HEK293 (cell line): ENCODE data around the gene KLLN.

Source experiments
- CTCF ChIA-PET: fragments of 350-600 bp; formaldehyde crosslinking; extraction: SDS; loops from one replicate; lab custom pipeline; 2021; ENCODE audit warnings: antibody characterized with exemption; lab: Yijun Ruan, JAX
- POLR2A ChIA-PET: fragments of 300-600 bp; formaldehyde crosslinking; extraction: SDS; loops from one replicate; lab custom pipeline; 2020; ENCODE audit warnings: antibody characterized with exemption, inconsistent platforms; lab: Yijun Ruan, JAX
- H3K27ac ChIP-seq: fragments of 200-500 bp; sonication (Bioruptor generic); 2 replicates; pipeline ENCODE4 v1.5.1; 2014; ENCODE audit warnings: low read depth, low read length, control low read depth, inconsistent platforms; ENCODE audit errors: extremely low read depth
- H3K36me3 ChIP-seq, 2 experiments: fragments of 200-500 bp in 1 of 2; sonication (Bioruptor generic) in 1 of 2; 1 replicate in 1 of 2; 2 replicates in 1 of 2; pipeline ENCODE4 v1.5.1; 2014 to 2017; ENCODE audit warnings: inconsistent platforms in 2 of 2, low read length in 2 of 2; ENCODE audit not compliant: control insufficient read depth in 2 of 2, insufficient read depth in 1 of 2
- H3K4me1 ChIP-seq: fragments of 200-500 bp; sonication (Bioruptor generic); 2 replicates; pipeline ENCODE4 v1.5.1; 2014; ENCODE audit warnings: mild to moderate bottlenecking, low read length, inconsistent platforms; ENCODE audit not compliant: control insufficient read depth, insufficient read depth
- H3K4me3 ChIP-seq: 2 replicates; pipeline ENCODE4 v1.5.1; 2011; ENCODE audit warnings: low read depth, mild to moderate bottlenecking, control low read depth, low read length, moderate library complexity
- H3K9me3 ChIP-seq: fragments of 200-500 bp; sonication (Bioruptor generic); 2 replicates; pipeline ENCODE4 v1.5.1; 2014; ENCODE audit warnings: low read depth, low read length, inconsistent platforms; ENCODE audit not compliant: control insufficient read depth, insufficient read depth
- GFI1B ChIP-seq: fragments of 450-650 bp; formaldehyde crosslinking; IDR thresholded peaks from 2 replicates; pipeline ENCODE4 v1.5.1; 2016; ENCODE audit warnings: missing biosample characterization, missing genetic modification characterization
- KLF8 ChIP-seq: fragments of 450-650 bp; formaldehyde crosslinking; IDR thresholded peaks from 2 replicates; pipeline ENCODE4 v1.5.1; 2016; ENCODE audit warnings: missing biosample characterization, missing genetic modification characterization
- PRDM10 ChIP-seq: fragments of 450-650 bp; formaldehyde crosslinking; IDR thresholded peaks from 2 replicates; pipeline ENCODE4 v1.5.1; 2016; ENCODE audit warnings: missing biosample characterization, missing genetic modification characterization
- ZBTB17 ChIP-seq: fragments of 450-650 bp; formaldehyde crosslinking; IDR thresholded peaks from 2 replicates; pipeline ENCODE4 v1.5.1; 2016; ENCODE audit warnings: missing biosample characterization, missing genetic modification characterization
- ZEB2 ChIP-seq: fragments of 450-650 bp; formaldehyde crosslinking; IDR thresholded peaks from 2 replicates; pipeline ENCODE4 v1.5.1; 2016; ENCODE audit warnings: missing biosample characterization, missing genetic modification characterization
- ZFHX2 ChIP-seq: fragments of 450-650 bp; formaldehyde crosslinking; conservative IDR thresholded peaks from 2 replicates; pipeline ENCODE4 v1.5.1; 2016; ENCODE audit warnings: missing biosample characterization, missing genetic modification characterization
- ZNF19 ChIP-seq: fragments of 450-650 bp; formaldehyde crosslinking; IDR thresholded peaks from 2 replicates; pipeline ENCODE4; 2016; ENCODE audit warnings: missing biosample characterization, missing genetic modification characterization, low read depth
- ZNF280C ChIP-seq: fragments of 450-650 bp; formaldehyde crosslinking; IDR thresholded peaks from 2 replicates; pipeline ENCODE4 v1.5.1; 2016; ENCODE audit warnings: missing biosample characterization, missing genetic modification characterization
- ZNF335 ChIP-seq: fragments of 450-650 bp; formaldehyde crosslinking; conservative IDR thresholded peaks from 2 replicates; pipeline ENCODE4 v1.5.1; 2016; ENCODE audit warnings: missing biosample characterization, missing genetic modification characterization
- ZNF366 ChIP-seq: fragments of 450-650 bp; formaldehyde crosslinking; conservative IDR thresholded peaks from 2 replicates; pipeline ENCODE4 v1.5.1; 2016; ENCODE audit warnings: missing biosample characterization, missing genetic modification characterization
- ZNF660 ChIP-seq: fragments of 450-650 bp; IDR thresholded peaks from 2 replicates; pipeline ENCODE4 v1.5.1; 2018; ENCODE audit warnings: missing biosample characterization, mild to moderate bottlenecking, missing genetic modification characterization
- ZSCAN30 ChIP-seq: fragments of 450-650 bp; IDR thresholded peaks from 2 replicates; pipeline ENCODE4 v1.5.1; 2018; ENCODE audit warnings: missing biosample characterization, mild to moderate bottlenecking, missing genetic modification characterization, moderate library complexity
- TF ChIP-seq, protein P1 (sequence below): fragments of 450-650 bp; formaldehyde crosslinking; IDR thresholded peaks from 2 replicates; pipeline ENCODE4 v1.5.1; 2016; ENCODE audit warnings: missing biosample characterization, missing genetic modification characterization, borderline replicate concordance
- TF ChIP-seq, protein P2 (sequence below): fragments of 450-650 bp; formaldehyde crosslinking; IDR thresholded peaks from 2 replicates; pipeline ENCODE4 v1.5.0; 2017; ENCODE audit warnings: missing biosample characterization, missing genetic modification characterization, borderline replicate concordance
- TF ChIP-seq, protein P3 (sequence below): fragments of 450-650 bp; formaldehyde crosslinking; IDR thresholded peaks from 2 replicates; pipeline ENCODE4 v1.5.1; 2016; ENCODE audit warnings: missing biosample characterization, missing genetic modification characterization
- TF ChIP-seq, protein P4 (sequence below): IDR thresholded peaks from 2 replicates; pipeline ENCODE4 v1.6.1; 2011; ENCODE audit warnings: mild to moderate bottlenecking, low read depth, low read length, borderline replicate concordance

Gene KLLN

GRCh38 chr10:87865241-87865881 is 2.0 kb upstream of the KLLN start (continued):
- TF ChIP-seq, protein P1, sequence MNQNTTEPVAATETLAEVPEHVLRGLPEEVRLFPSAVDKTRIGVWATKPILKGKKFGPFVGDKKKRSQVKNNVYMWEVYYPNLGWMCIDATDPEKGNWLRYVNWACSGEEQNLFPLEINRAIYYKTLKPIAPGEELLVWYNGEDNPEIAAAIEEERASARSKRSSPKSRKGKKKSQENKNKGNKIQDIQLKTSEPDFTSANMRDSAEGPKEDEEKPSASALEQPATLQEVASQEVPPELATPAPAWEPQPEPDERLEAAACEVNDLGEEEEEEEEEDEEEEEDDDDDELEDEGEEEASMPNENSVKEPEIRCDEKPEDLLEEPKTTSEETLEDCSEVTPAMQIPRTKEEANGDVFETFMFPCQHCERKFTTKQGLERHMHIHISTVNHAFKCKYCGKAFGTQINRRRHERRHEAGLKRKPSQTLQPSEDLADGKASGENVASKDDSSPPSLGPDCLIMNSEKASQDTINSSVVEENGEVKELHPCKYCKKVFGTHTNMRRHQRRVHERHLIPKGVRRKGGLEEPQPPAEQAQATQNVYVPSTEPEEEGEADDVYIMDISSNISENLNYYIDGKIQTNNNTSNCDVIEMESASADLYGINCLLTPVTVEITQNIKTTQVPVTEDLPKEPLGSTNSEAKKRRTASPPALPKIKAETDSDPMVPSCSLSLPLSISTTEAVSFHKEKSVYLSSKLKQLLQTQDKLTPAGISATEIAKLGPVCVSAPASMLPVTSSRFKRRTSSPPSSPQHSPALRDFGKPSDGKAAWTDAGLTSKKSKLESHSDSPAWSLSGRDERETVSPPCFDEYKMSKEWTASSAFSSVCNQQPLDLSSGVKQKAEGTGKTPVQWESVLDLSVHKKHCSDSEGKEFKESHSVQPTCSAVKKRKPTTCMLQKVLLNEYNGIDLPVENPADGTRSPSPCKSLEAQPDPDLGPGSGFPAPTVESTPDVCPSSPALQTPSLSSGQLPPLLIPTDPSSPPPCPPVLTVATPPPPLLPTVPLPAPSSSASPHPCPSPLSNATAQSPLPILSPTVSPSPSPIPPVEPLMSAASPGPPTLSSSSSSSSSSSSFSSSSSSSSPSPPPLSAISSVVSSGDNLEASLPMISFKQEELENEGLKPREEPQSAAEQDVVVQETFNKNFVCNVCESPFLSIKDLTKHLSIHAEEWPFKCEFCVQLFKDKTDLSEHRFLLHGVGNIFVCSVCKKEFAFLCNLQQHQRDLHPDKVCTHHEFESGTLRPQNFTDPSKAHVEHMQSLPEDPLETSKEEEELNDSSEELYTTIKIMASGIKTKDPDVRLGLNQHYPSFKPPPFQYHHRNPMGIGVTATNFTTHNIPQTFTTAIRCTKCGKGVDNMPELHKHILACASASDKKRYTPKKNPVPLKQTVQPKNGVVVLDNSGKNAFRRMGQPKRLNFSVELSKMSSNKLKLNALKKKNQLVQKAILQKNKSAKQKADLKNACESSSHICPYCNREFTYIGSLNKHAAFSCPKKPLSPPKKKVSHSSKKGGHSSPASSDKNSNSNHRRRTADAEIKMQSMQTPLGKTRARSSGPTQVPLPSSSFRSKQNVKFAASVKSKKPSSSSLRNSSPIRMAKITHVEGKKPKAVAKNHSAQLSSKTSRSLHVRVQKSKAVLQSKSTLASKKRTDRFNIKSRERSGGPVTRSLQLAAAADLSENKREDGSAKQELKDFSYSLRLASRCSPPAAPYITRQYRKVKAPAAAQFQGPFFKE, result no peak
- TF ChIP-seq, protein P2, sequence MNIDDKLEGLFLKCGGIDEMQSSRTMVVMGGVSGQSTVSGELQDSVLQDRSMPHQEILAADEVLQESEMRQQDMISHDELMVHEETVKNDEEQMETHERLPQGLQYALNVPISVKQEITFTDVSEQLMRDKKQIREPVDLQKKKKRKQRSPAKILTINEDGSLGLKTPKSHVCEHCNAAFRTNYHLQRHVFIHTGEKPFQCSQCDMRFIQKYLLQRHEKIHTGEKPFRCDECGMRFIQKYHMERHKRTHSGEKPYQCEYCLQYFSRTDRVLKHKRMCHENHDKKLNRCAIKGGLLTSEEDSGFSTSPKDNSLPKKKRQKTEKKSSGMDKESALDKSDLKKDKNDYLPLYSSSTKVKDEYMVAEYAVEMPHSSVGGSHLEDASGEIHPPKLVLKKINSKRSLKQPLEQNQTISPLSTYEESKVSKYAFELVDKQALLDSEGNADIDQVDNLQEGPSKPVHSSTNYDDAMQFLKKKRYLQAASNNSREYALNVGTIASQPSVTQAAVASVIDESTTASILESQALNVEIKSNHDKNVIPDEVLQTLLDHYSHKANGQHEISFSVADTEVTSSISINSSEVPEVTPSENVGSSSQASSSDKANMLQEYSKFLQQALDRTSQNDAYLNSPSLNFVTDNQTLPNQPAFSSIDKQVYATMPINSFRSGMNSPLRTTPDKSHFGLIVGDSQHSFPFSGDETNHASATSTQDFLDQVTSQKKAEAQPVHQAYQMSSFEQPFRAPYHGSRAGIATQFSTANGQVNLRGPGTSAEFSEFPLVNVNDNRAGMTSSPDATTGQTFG (tag by site-specific recombination), result no peak
- TF ChIP-seq KLF8 (tag by site-specific recombination) (no peak), ZSCAN30 (tag by site-specific recombination) (no peak), ZFHX2 (tag by site-specific recombination) (no peak)
- TF ChIP-seq, all 188 proteins: peak for 0

- TF ChIP-seq ZBTB17 (peak; percentile 92), ZNF335 (tag by site-specific recombination) (peak; percentile 16; the same call in 1 of the 2 replicates), GFI1B (peak; percentile 65), PRDM10 (tag by site-specific recombination) (peak; percentile 38; the same call in 1 of the 2 replicates), ZNF280C (tag by site-specific recombination) (no peak), ZNF19 (no peak), ZNF366 (tag by site-specific recombination) (0 out of 2 replicates have a peak, but pooled peaks have one; percentile 20), ZEB2 (no peak), ZNF660 (tag by site-specific recombination) (0 out of 2 replicates have a peak, but pooled peaks have one; percentile 19)
- TF ChIP-seq, protein P3, sequence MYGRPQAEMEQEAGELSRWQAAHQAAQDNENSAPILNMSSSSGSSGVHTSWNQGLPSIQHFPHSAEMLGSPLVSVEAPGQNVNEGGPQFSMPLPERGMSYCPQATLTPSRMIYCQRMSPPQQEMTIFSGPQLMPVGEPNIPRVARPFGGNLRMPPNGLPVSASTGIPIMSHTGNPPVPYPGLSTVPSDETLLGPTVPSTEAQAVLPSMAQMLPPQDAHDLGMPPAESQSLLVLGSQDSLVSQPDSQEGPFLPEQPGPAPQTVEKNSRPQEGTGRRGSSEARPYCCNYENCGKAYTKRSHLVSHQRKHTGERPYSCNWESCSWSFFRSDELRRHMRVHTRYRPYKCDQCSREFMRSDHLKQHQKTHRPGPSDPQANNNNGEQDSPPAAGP (tag by site-specific recombination), result no peak
- TF ChIP-seq, protein P4, sequence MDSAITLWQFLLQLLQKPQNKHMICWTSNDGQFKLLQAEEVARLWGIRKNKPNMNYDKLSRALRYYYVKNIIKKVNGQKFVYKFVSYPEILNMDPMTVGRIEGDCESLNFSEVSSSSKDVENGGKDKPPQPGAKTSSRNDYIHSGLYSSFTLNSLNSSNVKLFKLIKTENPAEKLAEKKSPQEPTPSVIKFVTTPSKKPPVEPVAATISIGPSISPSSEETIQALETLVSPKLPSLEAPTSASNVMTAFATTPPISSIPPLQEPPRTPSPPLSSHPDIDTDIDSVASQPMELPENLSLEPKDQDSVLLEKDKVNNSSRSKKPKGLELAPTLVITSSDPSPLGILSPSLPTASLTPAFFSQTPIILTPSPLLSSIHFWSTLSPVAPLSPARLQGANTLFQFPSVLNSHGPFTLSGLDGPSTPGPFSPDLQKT, result no peak
- Histone ChIP-seq H3K9me3 (no peaks in the 10 kb centered on the region), H3K27ac (peak overlapping the region; percentile 99), H3K36me3 (no peaks in the 10 kb centered on the region), H3K4me3 (peak overlapping the region; percentile 60), H3K4me1 (peaks cover 14% of the 10 kb centered on the region; the same call in 1 of the 2 replicates)
- ChIA-PET POLR2A (interaction anchor here (1.1 to 2.0 kb wide), 2 partner anchors 10 to 19 kb away, joined by 3 to 5 read pairs; no protein-coding TSS in a partner anchor), CTCF (no interaction called here)
Measured at GRCh38 chr10:87864496-87865059, 1.2 kb upstream of the KLLN start.
